WTC11 (cell line): ENCODE measurements around the gene IRF2BP1. TPM values are rescaled to one million over a fixed set of nuclear protein-coding genes. Genes with fewer than 3 reads are reported as not detected.
A peak's percentile ranks its signal among the peaks of the same experiment; 100 is the strongest.

Experiments
- ATAC-seq: fragments of 200-7000 bp; cut with Tn5 transposase; 2 replicates; pipeline ENCODE4 v1.10.0; 2021; ENCODE audit warnings: mild to moderate bottlenecking, moderate library complexity
- CTCF ChIA-PET: fragments of 300-600 bp; sonication (Branson Sonifier 250); formaldehyde crosslinking; loops from one replicate; lab custom pipeline; 2021; ENCODE audit warnings: antibody characterized with exemption; lab: Charles Lee
- POLR2A ChIA-PET: fragments of 350-600 bp; sonication (Branson Sonifier 250); formaldehyde crosslinking; loops from one replicate; lab custom pipeline; 2021; ENCODE audit warnings: antibody characterized with exemption; lab: Charles Lee
- DNase-seq: peaks from one replicate; pipeline ENCODE4 v3.0.0; 2021; ENCODE audit warnings: low spot score
- H3K27ac Mint-ChIP-seq: 2 replicates; pipeline ENCODE4 v1.8.0; 2021; ENCODE audit warnings: mixed read lengths
- H3K27me3 Mint-ChIP-seq: 2 replicates; pipeline ENCODE4 v1.8.0; 2021; ENCODE audit warnings: low read depth, mild to moderate bottlenecking, moderate library complexity, mixed read lengths
- H3K36me3 Mint-ChIP-seq: 2 replicates; pipeline ENCODE4 v1.8.0; 2021; ENCODE audit warnings: mixed read lengths
- H3K4me1 Mint-ChIP-seq: 2 replicates; pipeline ENCODE4 v1.8.0; 2022; ENCODE audit warnings: mixed read lengths
- H3K4me3 Mint-ChIP-seq: 2 replicates; pipeline ENCODE4 v1.8.0; 2021; ENCODE audit warnings: mild to moderate bottlenecking, moderate library complexity, mixed read lengths
- H3K9me3 Mint-ChIP-seq: 2 replicates; pipeline ENCODE4 v1.8.0; 2021; ENCODE audit warnings: mixed read lengths
- ZNF263 ChIP-seq: sonication (generic); formaldehyde crosslinking; IDR thresholded peaks from 2 replicates; pipeline ENCODE4 v1.8.1; 2022; ENCODE audit warnings: low read depth, mild to moderate bottlenecking, moderate library complexity, missing genetic modification reagents
- ZNF317 ChIP-seq: sonication (generic); formaldehyde crosslinking; IDR thresholded peaks from 2 replicates; pipeline ENCODE4 v1.8.1; 2023; ENCODE audit warnings: low read depth, mild to moderate bottlenecking, moderate library complexity, missing genetic modification reagents, borderline replicate concordance
- ZNF416 ChIP-seq: fragments of 250-450 bp; sonication (Bioruptor Pico); IDR thresholded peaks from 2 replicates; pipeline ENCODE4 v1.9.0; 2021; ENCODE audit warnings: mild to moderate bottlenecking, inconsistent platforms
- total RNA-seq: library from RNA; stranded (reverse); gene quantifications from 3 replicates; pipeline ENCODE4 v1.2.3, GENCODE V29; 2021
- TF ChIP-seq, protein P1 (sequence below): sonication (generic); formaldehyde crosslinking; IDR thresholded peaks from 2 replicates; pipeline ENCODE4 v1.8.0; 2022; ENCODE audit warnings: mild to moderate bottlenecking, missing genetic modification reagents
- TF ChIP-seq, protein P2 (sequence below): sonication (generic); formaldehyde crosslinking; IDR thresholded peaks from 2 replicates; pipeline ENCODE4 v1.8.0; 2023; ENCODE audit warnings: missing genetic modification reagents, mild to moderate bottlenecking, borderline replicate concordance
- TF ChIP-seq, protein P3 (sequence below): sonication (generic); formaldehyde crosslinking; IDR thresholded peaks from 2 replicates; pipeline ENCODE4 v1.8.1; 2022; ENCODE audit warnings: mild to moderate bottlenecking, moderate library complexity, missing genetic modification reagents
- TF ChIP-seq, protein P4 (sequence below): sonication (generic); formaldehyde crosslinking; IDR thresholded peaks from 2 replicates; pipeline ENCODE4 v1.8.1; 2022; ENCODE audit warnings: missing genetic modification reagents, borderline replicate concordance

The IRF2BP1 gene
- total RNA-seq, 1 experiment from 2014 or later, result 30.3 TPM

DNA sequence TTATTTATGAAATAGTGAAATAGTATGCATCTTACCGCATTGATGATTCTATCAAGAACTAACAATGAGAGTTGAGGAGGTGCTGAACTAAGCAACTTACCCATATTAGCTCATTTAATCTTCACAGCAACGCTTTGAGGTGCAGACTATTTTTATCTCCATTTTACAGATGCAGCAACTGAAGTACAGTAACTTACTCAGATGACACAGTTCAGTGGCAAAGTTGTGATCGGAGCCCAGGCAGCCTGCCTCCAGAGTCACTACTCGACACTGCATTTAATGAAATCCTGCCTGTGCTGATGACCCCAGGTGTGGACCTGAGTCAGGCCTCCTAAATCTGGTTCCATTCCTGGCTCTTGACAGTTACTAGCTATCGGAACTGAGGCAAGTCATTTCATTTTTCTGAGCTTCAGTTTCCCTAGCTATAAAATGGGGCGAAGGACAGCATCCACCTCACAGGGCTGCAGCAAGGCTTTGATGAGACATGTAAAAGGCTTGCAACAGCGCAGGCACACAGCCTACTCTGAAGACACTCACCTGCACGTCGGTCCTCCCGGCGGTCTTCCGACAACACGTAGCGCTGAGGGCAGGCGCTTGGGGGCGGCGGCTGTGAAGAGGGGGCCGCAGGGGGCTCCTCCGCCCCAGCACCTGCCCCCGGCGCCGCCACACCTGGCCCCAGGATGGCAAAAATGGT lies 14.9 kb upstream of the IRF2BP1 start:
- Mint-ChIP-seq H3K9me3 (no peaks in the 10 kb centered on the region), H3K36me3 (peaks cover 25% of the 10 kb centered on the region)
- POLR2A ChIA-PET, result interaction anchor here (1.5 to 1.9 kb wide), 2 partner anchors 36 to 114 kb away, joined by 4 to 6 read pairs; partner anchors contain the start of gene FOXA3
- TF ChIP-seq, protein P1, sequence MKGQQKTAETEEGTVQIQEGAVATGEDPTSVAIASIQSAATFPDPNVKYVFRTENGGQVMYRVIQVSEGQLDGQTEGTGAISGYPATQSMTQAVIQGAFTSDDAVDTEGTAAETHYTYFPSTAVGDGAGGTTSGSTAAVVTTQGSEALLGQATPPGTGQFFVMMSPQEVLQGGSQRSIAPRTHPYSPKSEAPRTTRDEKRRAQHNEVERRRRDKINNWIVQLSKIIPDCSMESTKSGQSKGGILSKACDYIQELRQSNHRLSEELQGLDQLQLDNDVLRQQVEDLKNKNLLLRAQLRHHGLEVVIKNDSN (CRISPR knock-in tag), result no peak
- TF ChIP-seq ZNF263 (CRISPR knock-in tag), result 0 out of 2 replicates have a peak, but pooled peaks have one; percentile 45
- TF ChIP-seq, all 79 proteins: peak for 1
- ATAC-seq (no peak), DNase-seq (no peak)
- Mint-ChIP-seq H3K27ac (no peak overlapping the region), H3K4me3 (peak overlapping the region; percentile 65), H3K4me1 (peaks cover 12% of the 10 kb centered on the region), H3K27me3 (peaks cover 25% of the 10 kb centered on the region)
- CTCF ChIA-PET, result interaction anchor here (0.6 to 4.1 kb wide), 13 partner anchors 9 to 178 kb away, joined by 3 to 41 read pairs (median 5); partner anchors contain the start of genes FOXA3, IRF2BP1, SIX5 and SYMPK

DNA sequence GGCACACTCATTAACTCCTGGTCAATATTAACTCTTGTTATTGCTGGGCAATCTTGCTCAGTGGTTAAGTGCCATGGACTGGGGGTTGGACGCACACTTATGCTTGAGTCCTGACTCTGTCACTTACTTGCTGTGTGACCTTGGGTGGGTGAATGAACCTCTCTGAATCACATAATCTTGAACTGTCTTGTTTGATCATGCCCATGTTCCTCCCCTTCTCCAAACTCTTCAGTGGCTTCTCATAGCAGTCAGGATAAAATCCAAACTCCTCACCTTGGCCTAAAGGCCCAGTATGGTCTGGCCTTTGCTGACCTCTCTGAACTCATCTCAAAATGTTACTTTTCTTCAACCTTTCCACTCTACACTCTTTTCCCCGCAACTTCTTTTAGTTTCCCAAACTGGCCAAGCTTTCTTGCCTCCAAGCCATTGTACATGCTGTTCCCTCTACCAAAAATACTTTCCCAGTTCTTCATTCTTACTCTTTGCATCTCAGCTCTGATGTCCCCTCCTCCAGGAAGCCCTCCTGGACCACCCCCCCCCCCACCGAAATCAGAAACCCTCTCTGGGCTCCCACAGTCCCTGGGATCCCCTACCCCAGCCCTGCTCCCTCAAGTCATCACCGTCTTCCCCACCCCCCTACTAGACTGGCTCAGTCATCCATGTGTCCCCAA lies 14.1 kb upstream of the IRF2BP1 start:
- Mint-ChIP-seq H3K36me3 (peaks cover 31% of the 10 kb centered on the region), H3K27me3 (peaks cover 25% of the 10 kb centered on the region), H3K9me3 (no peaks in the 10 kb centered on the region), H3K4me3 (peak overlapping the region; percentile 65), H3K27ac (no peak overlapping the region)
- TF ChIP-seq ZNF263 (CRISPR knock-in tag) (no peak), ZNF416 (CRISPR knock-in tag) (no peak)
- TF ChIP-seq, protein P2, sequence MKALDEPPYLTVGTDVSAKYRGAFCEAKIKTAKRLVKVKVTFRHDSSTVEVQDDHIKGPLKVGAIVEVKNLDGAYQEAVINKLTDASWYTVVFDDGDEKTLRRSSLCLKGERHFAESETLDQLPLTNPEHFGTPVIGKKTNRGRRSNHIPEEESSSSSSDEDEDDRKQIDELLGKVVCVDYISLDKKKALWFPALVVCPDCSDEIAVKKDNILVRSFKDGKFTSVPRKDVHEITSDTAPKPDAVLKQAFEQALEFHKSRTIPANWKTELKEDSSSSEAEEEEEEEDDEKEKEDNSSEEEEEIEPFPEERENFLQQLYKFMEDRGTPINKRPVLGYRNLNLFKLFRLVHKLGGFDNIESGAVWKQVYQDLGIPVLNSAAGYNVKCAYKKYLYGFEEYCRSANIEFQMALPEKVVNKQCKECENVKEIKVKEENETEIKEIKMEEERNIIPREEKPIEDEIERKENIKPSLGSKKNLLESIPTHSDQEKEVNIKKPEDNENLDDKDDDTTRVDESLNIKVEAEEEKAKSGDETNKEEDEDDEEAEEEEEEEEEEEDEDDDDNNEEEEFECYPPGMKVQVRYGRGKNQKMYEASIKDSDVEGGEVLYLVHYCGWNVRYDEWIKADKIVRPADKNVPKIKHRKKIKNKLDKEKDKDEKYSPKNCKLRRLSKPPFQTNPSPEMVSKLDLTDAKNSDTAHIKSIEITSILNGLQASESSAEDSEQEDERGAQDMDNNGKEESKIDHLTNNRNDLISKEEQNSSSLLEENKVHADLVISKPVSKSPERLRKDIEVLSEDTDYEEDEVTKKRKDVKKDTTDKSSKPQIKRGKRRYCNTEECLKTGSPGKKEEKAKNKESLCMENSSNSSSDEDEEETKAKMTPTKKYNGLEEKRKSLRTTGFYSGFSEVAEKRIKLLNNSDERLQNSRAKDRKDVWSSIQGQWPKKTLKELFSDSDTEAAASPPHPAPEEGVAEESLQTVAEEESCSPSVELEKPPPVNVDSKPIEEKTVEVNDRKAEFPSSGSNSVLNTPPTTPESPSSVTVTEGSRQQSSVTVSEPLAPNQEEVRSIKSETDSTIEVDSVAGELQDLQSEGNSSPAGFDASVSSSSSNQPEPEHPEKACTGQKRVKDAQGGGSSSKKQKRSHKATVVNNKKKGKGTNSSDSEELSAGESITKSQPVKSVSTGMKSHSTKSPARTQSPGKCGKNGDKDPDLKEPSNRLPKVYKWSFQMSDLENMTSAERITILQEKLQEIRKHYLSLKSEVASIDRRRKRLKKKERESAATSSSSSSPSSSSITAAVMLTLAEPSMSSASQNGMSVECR, result no peak
- TF ChIP-seq, protein P3, sequence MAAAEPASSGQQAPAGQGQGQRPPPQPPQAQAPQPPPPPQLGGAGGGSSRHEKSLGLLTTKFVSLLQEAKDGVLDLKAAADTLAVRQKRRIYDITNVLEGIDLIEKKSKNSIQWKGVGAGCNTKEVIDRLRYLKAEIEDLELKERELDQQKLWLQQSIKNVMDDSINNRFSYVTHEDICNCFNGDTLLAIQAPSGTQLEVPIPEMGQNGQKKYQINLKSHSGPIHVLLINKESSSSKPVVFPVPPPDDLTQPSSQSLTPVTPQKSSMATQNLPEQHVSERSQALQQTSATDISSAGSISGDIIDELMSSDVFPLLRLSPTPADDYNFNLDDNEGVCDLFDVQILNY, result no peak
- TF ChIP-seq, all 79 proteins: peak for 0
- ChIA-PET CTCF (interaction anchor here (4.1 kb wide), 1 partner anchor 14 kb away, joined by 35 read pairs; no protein-coding TSS in a partner anchor), POLR2A (interaction anchor here (1.9 kb wide), 1 partner anchor 35 kb away, joined by 6 read pairs; the partner anchor contains the start of gene FOXA3)
- DNase-seq (no peak), ATAC-seq (no peak)
- peaks cover 12% of the 10 kb centered on the region for H3K4me1 Mint-ChIP-seq

DNA sequence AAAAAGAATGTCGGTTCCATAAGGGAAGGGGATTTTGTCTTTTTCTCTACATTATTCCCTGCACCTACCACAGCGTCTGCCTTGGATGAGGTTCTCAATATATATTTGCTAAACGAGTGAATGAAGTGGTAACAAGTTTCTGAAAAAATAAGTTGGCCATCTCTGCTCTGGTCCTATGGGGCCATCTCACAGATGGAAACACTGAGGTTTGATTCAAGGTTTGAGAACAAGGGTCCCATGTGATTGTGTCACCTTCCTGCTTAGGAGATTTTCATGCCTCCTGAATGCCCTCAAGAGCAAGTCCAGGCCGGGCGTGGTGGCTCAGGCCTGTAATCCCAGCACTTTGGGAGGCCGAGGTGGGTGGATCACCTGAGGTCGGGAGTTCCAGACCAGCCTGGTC lies 13.3 kb upstream of the IRF2BP1 start:
- ATAC-seq (no peak), DNase-seq (no peak)
- CTCF ChIA-PET, result no interaction called here
- H3K4me1 Mint-ChIP-seq, result peaks cover 12% of the 10 kb centered on the region
- H3K36me3 Mint-ChIP-seq, result peaks cover 33% of the 10 kb centered on the region
- POLR2A ChIA-PET, result no interaction called here
- H3K27me3 Mint-ChIP-seq, result peaks cover 25% of the 10 kb centered on the region
- TF ChIP-seq, protein P4, sequence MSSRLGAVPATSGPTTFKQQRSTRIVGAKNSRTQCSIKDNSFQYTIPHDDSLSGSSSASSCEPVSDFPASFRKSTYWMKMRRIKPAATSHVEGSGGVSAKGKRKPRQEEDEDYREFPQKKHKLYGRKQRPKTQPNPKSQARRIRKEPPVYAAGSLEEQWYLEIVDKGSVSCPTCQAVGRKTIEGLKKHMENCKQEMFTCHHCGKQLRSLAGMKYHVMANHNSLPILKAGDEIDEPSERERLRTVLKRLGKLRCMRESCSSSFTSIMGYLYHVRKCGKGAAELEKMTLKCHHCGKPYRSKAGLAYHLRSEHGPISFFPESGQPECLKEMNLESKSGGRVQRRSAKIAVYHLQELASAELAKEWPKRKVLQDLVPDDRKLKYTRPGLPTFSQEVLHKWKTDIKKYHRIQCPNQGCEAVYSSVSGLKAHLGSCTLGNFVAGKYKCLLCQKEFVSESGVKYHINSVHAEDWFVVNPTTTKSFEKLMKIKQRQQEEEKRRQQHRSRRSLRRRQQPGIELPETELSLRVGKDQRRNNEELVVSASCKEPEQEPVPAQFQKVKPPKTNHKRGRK (CRISPR knock-in tag), result no peak
- no peak for TF ChIP-seq ZNF317 (CRISPR knock-in tag)
- H3K9me3 Mint-ChIP-seq, result no peaks in the 10 kb centered on the region
- no peak overlapping the region for H3K27ac Mint-ChIP-seq
- no peak overlapping the region for H3K4me3 Mint-ChIP-seq
